Mesothelial cell of epicardium (in vitro differentiated cells): ENCODE measurements around the gene IFNA6. TPM values are rescaled to one million over a fixed set of nuclear protein-coding genes. Genes with fewer than 3 reads are reported as not detected.

Experiments
- DNase-seq, 2 experiments: peaks; one replicate each; pipeline ENCODE4 v3.0.0; 2021; ENCODE audit warnings: low spot score in 2 of 2; ENCODE audit not compliant: unreplicated experiment in 2 of 2
- H3K27ac Mint-ChIP-seq: 2 replicates; pipeline ENCODE4 v1.8.0; 2021; ENCODE audit warnings: mixed read lengths
- H3K27me3 Mint-ChIP-seq: 2 replicates; pipeline ENCODE4 v1.8.0; 2021; ENCODE audit warnings: low read depth, mixed read lengths
- H3K36me3 Mint-ChIP-seq: 2 replicates; pipeline ENCODE4 v1.8.0; 2021; ENCODE audit warnings: mixed read lengths
- H3K4me1 Mint-ChIP-seq: 2 replicates; pipeline ENCODE4 v1.8.0; 2021; ENCODE audit warnings: mixed read lengths
- H3K4me3 Mint-ChIP-seq: 2 replicates; pipeline ENCODE4 v1.8.0; 2021; ENCODE audit warnings: mild to moderate bottlenecking, moderate library complexity, mixed read lengths
- H3K9me3 Mint-ChIP-seq: 2 replicates; pipeline ENCODE4 v1.8.0; 2021; ENCODE audit warnings: mixed read lengths
- total RNA-seq: library from RNA; stranded (reverse); gene quantifications from 3 replicates; pipeline ENCODE4 v1.2.1, GENCODE V29; 2021
- TF ChIP-seq, protein P1 (sequence below): fragments of 200-600 bp; sonication (generic); IDR thresholded peaks from one replicate; pipeline ENCODE4 v1.5.0; 2021; ENCODE audit warnings: antibody characterized with exemption; ENCODE audit not compliant: unreplicated experiment

Gene IFNA6
- total RNA-seq, 1 donor from 2014 or later: not detected

DNA sequence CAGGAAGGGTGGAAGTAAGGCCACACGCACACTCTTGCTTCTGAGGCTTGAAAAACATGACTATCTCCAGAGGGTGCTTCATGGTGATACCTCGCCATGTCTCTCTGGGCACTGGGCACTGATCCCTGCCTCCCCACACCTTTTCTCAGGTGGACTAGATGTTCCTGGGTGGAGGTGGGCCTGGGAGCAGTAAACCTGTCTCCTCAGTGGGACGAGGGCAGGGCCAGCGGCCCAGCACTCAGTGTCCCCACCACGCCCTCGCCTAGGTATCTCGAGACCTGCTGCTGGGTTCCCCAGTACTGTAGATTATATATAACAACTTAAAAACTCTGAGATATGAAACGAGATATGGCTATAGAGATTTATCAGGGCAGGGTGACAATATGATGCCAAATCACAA, 11.6 kb upstream of the IFNA6 start:
- no peak overlapping the region for H3K27ac Mint-ChIP-seq
- H3K9me3 Mint-ChIP-seq: no peaks in the 10 kb centered on the region
- H3K27me3 Mint-ChIP-seq: no peaks in the 10 kb centered on the region
- peaks cover 8% of the 10 kb centered on the region for H3K4me1 Mint-ChIP-seq
- H3K4me3 Mint-ChIP-seq: no peak overlapping the region
- TF ChIP-seq, protein P1, sequence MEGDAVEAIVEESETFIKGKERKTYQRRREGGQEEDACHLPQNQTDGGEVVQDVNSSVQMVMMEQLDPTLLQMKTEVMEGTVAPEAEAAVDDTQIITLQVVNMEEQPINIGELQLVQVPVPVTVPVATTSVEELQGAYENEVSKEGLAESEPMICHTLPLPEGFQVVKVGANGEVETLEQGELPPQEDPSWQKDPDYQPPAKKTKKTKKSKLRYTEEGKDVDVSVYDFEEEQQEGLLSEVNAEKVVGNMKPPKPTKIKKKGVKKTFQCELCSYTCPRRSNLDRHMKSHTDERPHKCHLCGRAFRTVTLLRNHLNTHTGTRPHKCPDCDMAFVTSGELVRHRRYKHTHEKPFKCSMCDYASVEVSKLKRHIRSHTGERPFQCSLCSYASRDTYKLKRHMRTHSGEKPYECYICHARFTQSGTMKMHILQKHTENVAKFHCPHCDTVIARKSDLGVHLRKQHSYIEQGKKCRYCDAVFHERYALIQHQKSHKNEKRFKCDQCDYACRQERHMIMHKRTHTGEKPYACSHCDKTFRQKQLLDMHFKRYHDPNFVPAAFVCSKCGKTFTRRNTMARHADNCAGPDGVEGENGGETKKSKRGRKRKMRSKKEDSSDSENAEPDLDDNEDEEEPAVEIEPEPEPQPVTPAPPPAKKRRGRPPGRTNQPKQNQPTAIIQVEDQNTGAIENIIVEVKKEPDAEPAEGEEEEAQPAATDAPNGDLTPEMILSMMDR: no peak
- H3K36me3 Mint-ChIP-seq: no peaks in the 10 kb centered on the region
- DNase-seq: no peak

GRCh38 chr9:21357479-21358460, 7.1 kb upstream of the IFNA6 start:
- Mint-ChIP-seq H3K4me3 (no peak overlapping the region), H3K9me3 (peaks cover 14% of the 10 kb centered on the region), H3K36me3 (peaks cover 4% of the 10 kb centered on the region), H3K27ac (peak overlapping the region; percentile 61), H3K27me3 (no peaks in the 10 kb centered on the region), H3K4me1 (peaks cover 11% of the 10 kb centered on the region)
- TF ChIP-seq, protein P1: no peak
- DNase-seq: no peak

DNA sequence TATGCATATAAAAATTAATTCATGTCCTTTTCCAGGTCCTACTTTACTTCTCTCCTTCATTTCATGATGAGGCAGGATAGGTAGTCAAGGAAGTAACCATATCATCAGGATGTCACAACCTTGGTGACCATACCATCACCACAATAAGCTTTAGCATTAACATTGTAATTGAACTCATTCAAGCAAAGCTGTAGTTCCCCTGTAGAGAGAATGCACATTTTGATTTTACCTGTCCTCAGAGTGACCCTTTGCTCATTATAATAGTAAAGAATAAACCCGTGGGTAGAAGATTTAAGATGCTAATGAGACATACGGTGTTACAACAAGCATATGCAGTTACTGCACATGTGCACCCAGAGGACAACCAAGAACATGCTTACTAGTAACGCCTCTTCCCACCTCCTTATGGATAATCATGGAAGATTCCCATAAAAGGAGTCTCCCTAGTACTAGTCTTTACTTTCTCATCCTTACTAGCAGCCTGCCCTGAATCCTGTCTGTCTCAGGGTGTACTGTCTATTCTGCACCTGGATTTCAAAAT, 2.2 kb downstream of the IFNA6 start:
- Mint-ChIP-seq H3K27ac (no peak overlapping the region), H3K4me3 (no peak overlapping the region), H3K27me3 (no peaks in the 10 kb centered on the region), H3K9me3 (peaks cover 28% of the 10 kb centered on the region), H3K36me3 (peaks cover 3% of the 10 kb centered on the region), H3K4me1 (no peaks in the 10 kb centered on the region)
- TF ChIP-seq, protein P1: no peak
- no peak for DNase-seq

DNA sequence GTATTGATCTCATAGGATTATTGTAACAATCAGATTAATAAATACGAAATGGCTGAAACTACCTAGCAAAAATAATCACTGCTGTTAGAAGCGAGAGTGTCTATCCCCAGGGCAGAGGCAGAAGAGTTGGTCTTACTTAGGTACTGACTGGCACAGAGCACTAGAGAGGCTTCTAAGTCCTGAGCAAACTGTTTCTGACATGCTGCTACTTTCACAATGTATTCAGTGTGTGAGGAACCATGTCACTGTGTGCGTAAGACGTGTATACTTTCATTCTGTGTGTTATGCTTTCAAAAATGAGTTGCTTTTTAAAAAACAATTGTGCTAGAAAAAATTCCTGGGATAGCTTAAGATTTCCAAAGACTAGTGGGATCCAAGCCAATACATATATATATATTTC, 10.0 kb downstream of the IFNA6 start:
- Mint-ChIP-seq H3K27me3 (peaks cover 2% of the 10 kb centered on the region), H3K27ac (no peak overlapping the region), H3K4me3 (no peak overlapping the region), H3K9me3 (peaks cover 27% of the 10 kb centered on the region), H3K4me1 (peaks cover 6% of the 10 kb centered on the region), H3K36me3 (peaks cover 5% of the 10 kb centered on the region)
- no peak for DNase-seq
- TF ChIP-seq, protein P1: no peak

DNA sequence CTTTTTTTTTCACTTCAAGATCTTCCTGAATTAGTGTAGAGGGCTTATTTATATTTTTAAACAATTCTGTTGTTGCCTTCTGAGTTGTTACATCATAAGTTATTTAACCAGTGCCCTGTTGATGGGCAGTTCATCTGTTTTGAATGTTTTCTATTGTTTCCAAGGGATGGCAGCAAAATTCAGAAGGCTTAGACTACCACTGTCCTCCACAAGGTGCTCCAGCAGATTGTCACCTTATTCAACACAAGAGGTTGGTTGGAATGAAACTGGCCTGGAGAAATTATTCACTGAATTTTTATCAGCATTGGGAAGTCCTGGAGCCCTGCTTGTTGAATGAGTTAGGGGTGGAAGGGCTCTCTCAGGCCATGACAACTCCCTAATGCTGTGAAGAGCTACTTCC, 14.2 kb downstream of the IFNA6 start:
- Mint-ChIP-seq H3K27me3 (peaks cover 2% of the 10 kb centered on the region), H3K4me3 (peak overlapping the region; percentile 24), H3K9me3 (no peaks in the 10 kb centered on the region), H3K4me1 (peaks cover 41% of the 10 kb centered on the region), H3K27ac (no peak overlapping the region), H3K36me3 (peaks cover 6% of the 10 kb centered on the region)
- no peak for DNase-seq
- TF ChIP-seq, protein P1: no peak
